ENCODE results near the gene NUCB2. TPM values are rescaled to one million over a fixed set of nuclear protein-coding genes. Genes with fewer than 3 reads are reported as not detected.

NUCB2 gene
- total and polyA plus RNA-seq, 2 donors (not counting 3 experiments of a cell fraction or from before 2014, with no cell fraction given): 41.9 to 114 TPM

DNA sequence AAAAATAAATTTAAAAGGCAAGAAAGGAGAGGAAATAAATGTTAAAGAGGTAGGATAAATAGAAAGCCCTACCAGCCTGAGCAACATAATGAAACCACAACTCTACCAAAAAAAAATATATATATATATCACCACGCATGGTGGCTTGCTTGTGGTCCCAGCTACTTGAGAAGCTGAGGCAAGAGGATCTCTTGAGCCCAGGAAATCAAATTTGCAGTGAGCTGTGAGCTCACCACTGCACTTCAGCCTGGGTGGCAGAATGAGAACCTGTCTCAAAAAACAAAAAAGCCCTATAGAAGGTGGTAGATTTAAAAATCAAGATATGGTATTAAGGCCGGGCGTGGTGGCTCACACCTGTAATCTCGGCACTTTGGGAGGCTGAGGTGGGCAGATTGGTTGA, 10.5 kb downstream of the NUCB2 start:
- Histone ChIP-seq H3K79me2 (ENCODE audit: control insufficient read depth, insufficient read depth, low read length) (no peaks in the 10 kb centered on the region), H3K9me1 (replicated peaks; ENCODE audit: control insufficient read depth, extremely low read depth, insufficient read depth, low read length) (no peaks in the 10 kb centered on the region), H3K9me3 (replicated peaks; ENCODE audit: control insufficient read depth, insufficient read depth, low read length) (no peaks in the 10 kb centered on the region), H3K4me2 (ENCODE audit: insufficient read depth, low read length) (no peak overlapping the region), H3K27me3 (ENCODE audit: control insufficient read depth in 2 of 2, insufficient read depth in 2 of 2, low read length in 2 of 2) (no peaks in the 10 kb centered on the region), H3K9ac (replicated peaks; ENCODE audit: extremely low read depth, insufficient read depth, low read length) (no peak overlapping the region), H4K20me1 (replicated peaks; ENCODE audit: control insufficient read depth, extremely low read depth, insufficient read depth, low read length) (no peaks in the 10 kb centered on the region), H3K27ac (ENCODE audit: insufficient read depth, low read depth, low read length) (no peak overlapping the region), H3K4me3 (replicated peaks in 1 of 3; ENCODE audit: insufficient read depth in 1 of 3, low read depth in 1 of 3, low read length in 3 of 3) (no peak overlapping the region), H2AFZ (ENCODE audit: low read depth, low read length) (no peak overlapping the region), H3K4me1 (ENCODE audit: control insufficient read depth, extremely low read depth, insufficient read depth, low read length) (no peaks in the 10 kb centered on the region), H3K36me3 (ENCODE audit: control insufficient read depth in 2 of 2, extremely low read depth in 1 of 2, insufficient read depth in 2 of 2, low read length in 2 of 2) (peaks cover 1 to 3% of the 10 kb centered on the region in 2 experiments)
- ChIA-PET POLR2A (interaction anchor here (0.6 kb wide), 1 partner anchor 130 kb away, joined by 7 read pairs; no protein-coding TSS in a partner anchor), CTCF (interaction anchor here (0.6 kb wide), 1 partner anchor 1314 kb away, joined by 4 read pairs; no protein-coding TSS in a partner anchor)
- dilution Hi-C loops (cut with MboI; ENCODE audit: extremely low pct_ligation_motif_present, low sequenced_read_pairs) (no loop called here), intact Hi-C loops (cut with micrococcal nuclease) (no loop called here)
- FAIRE-seq (no peak), DNase-seq (ENCODE audit: low read depth, low spot score) (no peak)
- BruUV-seq (replicated peaks): no TSS peak
- no peak for TF ChIP-seq POLR2AphosphoS5 (IDR thresholded peaks at IDR 0.05; ENCODE audit: insufficient read depth, low read depth, low read length)
- no peak for TF ChIP-seq GATA2 (IDR thresholded peaks at IDR 0.05; ENCODE audit: insufficient read depth, insufficient read length, low read depth, low read length)
- TF ChIP-seq, protein P1, sequence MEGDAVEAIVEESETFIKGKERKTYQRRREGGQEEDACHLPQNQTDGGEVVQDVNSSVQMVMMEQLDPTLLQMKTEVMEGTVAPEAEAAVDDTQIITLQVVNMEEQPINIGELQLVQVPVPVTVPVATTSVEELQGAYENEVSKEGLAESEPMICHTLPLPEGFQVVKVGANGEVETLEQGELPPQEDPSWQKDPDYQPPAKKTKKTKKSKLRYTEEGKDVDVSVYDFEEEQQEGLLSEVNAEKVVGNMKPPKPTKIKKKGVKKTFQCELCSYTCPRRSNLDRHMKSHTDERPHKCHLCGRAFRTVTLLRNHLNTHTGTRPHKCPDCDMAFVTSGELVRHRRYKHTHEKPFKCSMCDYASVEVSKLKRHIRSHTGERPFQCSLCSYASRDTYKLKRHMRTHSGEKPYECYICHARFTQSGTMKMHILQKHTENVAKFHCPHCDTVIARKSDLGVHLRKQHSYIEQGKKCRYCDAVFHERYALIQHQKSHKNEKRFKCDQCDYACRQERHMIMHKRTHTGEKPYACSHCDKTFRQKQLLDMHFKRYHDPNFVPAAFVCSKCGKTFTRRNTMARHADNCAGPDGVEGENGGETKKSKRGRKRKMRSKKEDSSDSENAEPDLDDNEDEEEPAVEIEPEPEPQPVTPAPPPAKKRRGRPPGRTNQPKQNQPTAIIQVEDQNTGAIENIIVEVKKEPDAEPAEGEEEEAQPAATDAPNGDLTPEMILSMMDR (IDR thresholded peaks at IDR 0.05; ENCODE audit: extremely low read depth in 1 of 2, insufficient read depth in 1 of 2, low read depth in 1 of 2, low read length in 2 of 2): no peak
- TF ChIP-seq EZH2 (IDR thresholded peaks at IDR 0.05; ENCODE audit: borderline replicate concordance, low read depth, low read length, severe bottlenecking): no peak
- TF ChIP-seq JUN (IDR thresholded peaks at IDR 0.05; ENCODE audit: borderline replicate concordance, insufficient read depth, insufficient read length, low read depth): no peak
- TF ChIP-seq MAX (IDR thresholded peaks at IDR 0.05; ENCODE audit: insufficient read depth, insufficient read length): no peak
- TF ChIP-seq POLR2A (IDR thresholded peaks at IDR 0.05; ENCODE audit: low read depth, low read length): no peak
- no peak for TF ChIP-seq MYC (IDR thresholded peaks at IDR 0.05; ENCODE audit: low read depth, low read length)
- no peak for TF ChIP-seq FOS (IDR thresholded peaks at IDR 0.05; ENCODE audit: borderline replicate concordance, insufficient read depth, low read length)
